NCI-H1092 (cell line): Measurements from ENCODE around the gene NCAM1.

Experiments used
- DNase-seq: peaks from one replicate; lab custom pipeline; 2025; lab: John Stamatoyannopoulos, UW

Gene NCAM1

GRCh38 chr11:113085446-113085845 lies 124.2 kb downstream of the NCAM1 start:
- DNase-seq: peak; percentile 17

DNA sequence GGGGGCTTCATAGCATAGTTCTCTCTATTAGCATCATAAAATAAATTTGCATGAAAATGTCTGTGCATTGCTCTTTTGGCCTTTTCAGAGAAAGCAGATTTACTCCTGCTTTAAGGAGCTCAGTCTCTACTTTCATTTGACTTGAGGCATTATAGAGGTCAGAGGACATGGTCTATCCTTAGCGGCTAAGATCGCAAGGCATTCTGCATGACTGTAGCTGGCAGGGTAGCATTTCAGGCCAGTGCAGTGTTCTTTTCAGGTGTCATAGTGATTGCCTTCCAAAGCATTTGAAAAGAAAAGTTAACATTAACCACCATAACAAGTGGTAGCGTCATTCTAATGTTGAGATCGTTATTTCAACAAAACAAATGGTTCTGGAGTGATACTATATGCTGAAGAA lies 126.5 kb downstream of the NCAM1 start:
- no peak for DNase-seq

DNA sequence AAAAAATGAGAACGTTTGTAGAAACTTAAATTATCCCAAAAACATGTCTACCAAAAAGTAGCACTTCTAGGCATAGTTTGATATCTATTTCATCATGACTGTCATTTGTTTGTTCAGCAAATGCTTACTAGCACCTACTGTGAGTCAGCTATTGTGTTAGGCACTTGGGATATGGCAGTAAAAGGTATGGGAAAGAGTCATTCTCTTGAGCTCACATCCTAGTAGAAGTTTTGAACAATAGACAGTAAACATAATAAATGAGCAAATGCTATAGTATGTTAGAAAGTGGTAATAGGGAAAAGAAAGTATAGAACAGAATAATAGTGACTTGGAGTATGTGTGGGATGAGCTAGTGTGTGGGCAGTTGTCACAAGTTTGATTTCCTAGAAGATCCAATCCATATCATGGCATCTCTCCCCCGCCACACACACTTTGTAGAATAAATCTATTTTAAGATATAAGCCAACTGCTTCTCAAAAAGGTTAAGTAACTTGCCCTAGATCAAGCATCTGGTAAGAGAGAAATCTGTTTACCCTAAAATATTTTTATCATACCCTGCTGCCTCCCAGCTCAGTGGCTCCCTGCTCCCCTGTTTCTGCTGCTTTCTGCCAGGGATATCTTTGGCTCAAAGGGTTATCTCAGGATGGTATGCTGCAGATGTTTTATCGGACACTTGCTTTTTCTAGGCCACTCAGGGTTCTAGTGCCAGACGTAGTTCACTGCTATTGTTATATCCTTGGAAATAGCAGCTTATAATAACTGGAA lies 129.7 kb downstream of the NCAM1 start:
- no peak for DNase-seq

GRCh38 chr11:113091481-113091780 lies 130.2 kb downstream of the NCAM1 start:
- DNase-seq: no peak

- DNase-seq: no peak
Measured at GRCh38 chr11:113096648-113097047, 135.4 kb downstream of the NCAM1 start.

DNA sequence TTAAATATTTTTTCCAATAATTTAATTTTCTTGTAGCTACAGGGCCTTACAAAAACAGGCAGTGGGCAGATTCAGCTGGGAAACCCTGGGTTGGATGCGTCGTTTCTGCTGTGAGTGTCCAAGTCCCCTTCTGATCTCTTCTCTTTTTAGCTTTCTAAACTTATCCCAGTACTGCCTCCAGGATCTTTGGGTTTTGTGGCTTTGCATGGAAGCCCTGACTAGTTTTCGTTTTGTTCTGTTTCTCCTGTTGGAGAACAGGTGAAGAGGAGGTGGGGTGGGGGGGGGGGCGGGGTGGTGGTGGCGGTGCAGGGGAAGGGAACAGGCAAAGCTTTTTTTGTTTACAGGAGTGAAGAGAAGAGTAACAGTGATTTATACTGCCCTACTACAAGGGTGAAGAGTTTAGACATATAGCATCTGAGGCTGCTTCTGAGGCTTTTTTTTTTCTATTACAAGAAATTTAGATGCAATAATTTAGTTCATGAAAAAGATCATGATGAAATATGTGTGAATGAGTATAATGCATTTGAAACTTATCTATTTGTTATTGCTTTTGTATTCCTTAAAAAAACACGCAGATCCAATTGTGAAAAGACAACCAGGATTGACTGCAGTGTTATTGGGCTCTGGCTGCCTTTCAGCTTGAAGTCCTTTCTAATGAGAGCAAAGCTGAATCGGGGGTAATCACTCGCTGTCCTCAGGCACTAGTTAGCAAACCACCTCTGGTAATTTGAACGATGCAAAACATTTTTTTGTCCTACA lies 142.9 kb downstream of the NCAM1 start:
- DNase-seq: peak; percentile 33

GRCh38 chr11:113104691-113105251 lies 143.6 kb downstream of the NCAM1 start:
- DNase-seq: no peak

DNA sequence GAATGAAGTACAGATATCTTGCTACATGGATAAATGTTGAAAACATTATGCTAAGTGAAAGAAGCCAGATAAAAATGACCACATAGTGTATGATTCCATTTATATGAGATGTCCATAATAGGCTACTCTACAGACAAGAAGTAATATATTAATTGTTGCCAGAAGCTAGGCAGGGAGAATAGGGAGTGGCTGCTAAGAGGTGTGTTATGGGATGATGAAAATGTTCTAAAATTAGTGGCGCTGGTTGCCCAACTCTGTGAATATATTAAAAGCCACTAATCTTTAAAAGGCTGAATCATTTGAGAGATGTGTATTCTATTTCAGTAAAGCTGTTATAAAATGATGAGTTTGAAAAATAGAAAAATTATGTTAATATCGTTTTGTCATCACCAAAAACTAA lies 144.4 kb downstream of the NCAM1 start:
- DNase-seq: no peak

- no peak for DNase-seq
Measured at GRCh38 chr11:113106507-113106906, 145.3 kb downstream of the NCAM1 start.

DNA sequence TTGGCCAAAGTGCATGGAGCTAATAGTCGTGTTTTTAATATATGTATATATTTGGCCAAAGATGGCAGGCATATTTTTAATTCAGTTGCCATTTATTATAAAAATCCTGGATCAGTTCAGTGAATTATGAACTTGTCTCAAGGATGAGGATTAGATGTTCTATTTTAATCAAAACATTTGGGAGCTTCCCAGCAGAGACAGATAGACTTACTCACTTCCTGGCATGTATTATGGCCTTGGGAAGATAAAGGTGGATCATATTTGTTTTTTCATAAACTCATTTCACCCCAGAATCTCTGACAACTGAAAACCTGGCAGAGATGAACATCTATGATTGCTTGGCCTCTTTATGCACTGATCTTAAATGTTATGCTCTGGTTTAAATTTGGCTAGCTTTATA lies 148.8 kb downstream of the NCAM1 start:
- no peak for DNase-seq

- DNase-seq: no peak
Measured at GRCh38 chr11:113111156-113111555, 149.9 kb downstream of the NCAM1 start.

DNA sequence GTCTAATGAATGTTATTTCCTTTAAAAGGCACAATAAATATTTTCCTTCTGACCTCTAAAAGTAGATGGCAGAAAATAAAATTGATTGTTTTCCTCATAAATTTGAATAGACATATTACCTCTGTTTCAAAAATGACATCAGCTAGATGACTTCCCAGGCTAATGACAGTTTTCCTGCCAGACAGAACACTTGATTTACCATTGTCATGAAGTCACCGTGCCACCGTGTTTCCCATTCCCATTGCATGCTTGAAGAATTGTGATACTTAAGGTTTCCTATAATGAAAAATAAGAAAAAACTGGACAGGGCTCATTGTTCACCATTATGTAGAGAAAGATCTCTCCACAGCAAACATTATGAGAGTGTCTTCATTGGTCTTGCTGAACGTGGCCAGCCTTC lies 151.1 kb downstream of the NCAM1 start:
- DNase-seq: no peak

- peak; percentile 47 for DNase-seq
Measured at GRCh38 chr11:113113801-113114704, 152.8 kb downstream of the NCAM1 start.

DNA sequence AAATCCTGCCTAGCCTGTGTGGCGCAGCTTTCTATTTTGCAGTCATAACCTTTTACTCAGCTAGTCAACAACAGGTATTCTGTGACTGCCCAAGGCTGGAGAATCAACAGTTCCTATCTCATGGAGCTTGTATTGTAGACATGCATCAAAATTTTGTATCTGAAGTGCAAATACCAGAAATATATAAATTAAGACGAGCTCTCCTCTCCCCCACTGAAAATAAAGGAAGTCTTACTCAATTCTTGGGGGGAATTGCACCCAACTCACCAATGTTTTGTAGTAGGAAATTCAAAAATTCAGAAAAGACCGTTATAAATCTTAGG lies 153.4 kb downstream of the NCAM1 start:
- no peak for DNase-seq

- DNase-seq: no peak
Measured at GRCh38 chr11:113118104-113118503, 156.9 kb downstream of the NCAM1 start.

DNA sequence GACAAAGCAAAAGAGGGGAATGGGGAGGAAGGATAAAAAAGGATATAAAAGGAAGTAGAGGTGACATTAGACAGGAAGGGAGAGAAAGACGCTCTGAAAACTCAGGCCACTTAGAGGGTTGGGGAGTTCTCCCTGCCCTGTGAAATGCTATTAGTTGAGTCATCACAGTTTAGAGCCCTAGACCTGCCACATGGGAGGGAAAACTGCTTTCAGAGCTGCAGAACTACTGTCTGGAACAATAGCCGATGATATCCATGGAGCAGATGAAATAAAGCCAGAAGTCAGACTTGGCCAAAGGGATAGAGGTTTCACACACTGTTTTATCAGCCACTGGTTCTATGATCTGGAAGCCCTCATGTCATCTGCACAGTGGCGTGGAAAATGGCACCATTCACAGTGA lies 157.9 kb downstream of the NCAM1 start:
- DNase-seq: no peak

- DNase-seq: no peak
Measured at GRCh38 chr11:113119966-113120736, 158.9 kb downstream of the NCAM1 start.

DNA sequence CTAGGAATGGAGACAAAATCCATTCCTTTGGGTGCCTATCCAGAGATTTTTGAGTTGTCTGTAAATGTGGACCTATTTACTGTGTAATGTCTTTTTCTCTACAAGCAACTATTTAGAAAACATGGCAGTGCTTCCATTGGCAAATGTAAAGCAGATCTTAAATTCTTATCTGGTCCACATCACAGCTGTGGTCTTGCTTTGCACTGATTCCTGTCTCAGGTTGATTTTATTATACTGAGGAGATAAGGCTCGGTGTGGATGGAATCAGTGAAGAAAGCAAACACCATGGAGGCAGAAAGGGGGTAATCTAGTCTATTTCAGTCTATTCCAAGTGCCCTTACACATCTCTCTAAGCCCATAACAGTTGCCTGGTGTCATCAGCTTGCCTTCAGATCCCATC lies 160.5 kb downstream of the NCAM1 start:
- no peak for DNase-seq

- DNase-seq: no peak
Measured at GRCh38 chr11:113124006-113124405, 162.8 kb downstream of the NCAM1 start.

GRCh38 chr11:113124578-113124977 lies 163.4 kb downstream of the NCAM1 start:
- DNase-seq: no peak

DNA sequence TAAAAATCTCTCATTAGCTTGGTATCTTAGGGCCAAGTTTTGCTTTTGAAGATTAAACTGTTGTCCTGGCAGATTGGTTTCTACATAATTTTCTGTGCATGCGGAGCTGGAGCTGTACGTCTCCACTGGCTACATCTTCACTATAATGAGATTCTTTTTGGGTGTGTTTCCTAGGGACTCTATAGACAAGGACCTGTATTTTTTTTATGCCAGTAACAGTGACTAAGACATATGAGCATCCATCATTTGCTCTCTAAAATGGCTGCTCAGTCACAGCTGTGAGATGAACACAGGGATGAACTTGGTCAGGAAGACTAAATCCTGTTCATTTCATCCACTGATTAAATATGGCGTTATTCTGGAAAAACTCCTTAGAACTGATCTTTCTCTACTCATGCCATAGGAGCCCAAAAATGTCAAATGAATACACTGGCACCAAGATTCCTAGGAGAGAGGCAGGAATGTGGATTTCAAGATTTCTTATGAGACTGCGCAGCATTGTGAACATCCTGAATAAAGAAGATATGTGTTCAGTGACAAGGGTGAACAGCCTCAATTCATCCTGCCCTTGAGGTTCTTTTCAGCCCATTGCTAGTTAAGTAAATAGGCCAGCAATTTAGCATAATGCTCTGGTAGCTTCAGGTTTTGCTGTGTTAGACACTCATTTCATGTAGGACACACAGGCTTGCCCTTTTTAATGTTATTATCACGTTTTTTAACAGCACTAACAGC lies 168.2 kb downstream of the NCAM1 start:
- no peak for DNase-seq
